SJSA1 (cell line): ENCODE measurements around the gene RNF224. TPM values are rescaled to one million over a fixed set of nuclear protein-coding genes. Genes with fewer than 3 reads are reported as not detected.

Experiments used
- DNase-seq, 2 experiments: peaks; one replicate each; pipeline ENCODE4 v3.0.0-alpha.2; 2015 to 2020; ENCODE audit warnings: low spot score in 2 of 2, low read depth in 1 of 2
- H3K27ac ChIP-seq: fragments of 250-450 bp; sonication (Bioruptor Pico); 2 replicates; pipeline ENCODE4 v1.5.1; 2020; ENCODE audit warnings: mild to moderate bottlenecking, moderate library complexity
- H3K27me3 ChIP-seq: fragments of 250-450 bp; sonication (Bioruptor Pico); replicated peaks from 2 replicates; pipeline ENCODE4 v1.5.1; 2020; ENCODE audit warnings: mild to moderate bottlenecking, moderate library complexity
- H3K36me3 ChIP-seq: fragments of 250-450 bp; sonication (Bioruptor Pico); 2 replicates; pipeline ENCODE4 v1.5.1; 2020; ENCODE audit warnings: mild to moderate bottlenecking
- H3K4me1 ChIP-seq: fragments of 250-450 bp; sonication (Bioruptor Pico); replicated peaks from 2 replicates; pipeline ENCODE4 v1.6.1; 2021; ENCODE audit warnings: mild to moderate bottlenecking
- H3K4me3 ChIP-seq: fragments of 250-450 bp; sonication (Bioruptor Pico); 2 replicates; pipeline ENCODE4 v1.5.1; 2020; ENCODE audit warnings: mild to moderate bottlenecking
- H3K9me3 ChIP-seq: fragments of 250-450 bp; sonication (Bioruptor Pico); replicated peaks from 2 replicates; pipeline ENCODE4 v1.5.1; 2020; ENCODE audit warnings: mild to moderate bottlenecking
- total RNA-seq: library from RNA; depleted of rRNA; stranded (reverse); fragments of >200 nt; shearing (Covaris generic); gene quantifications from 2 replicates; pipeline ENCODE4 v1.2.3, GENCODE V29; 2014

RNF224 gene
- total RNA-seq, 1 experiment from 2014 or later, result not detected

GRCh38 chr9:137223078-137223970, 4.0 kb upstream of the RNF224 start:
- H3K27ac ChIP-seq, result peak overlapping the region; percentile 50
- peak; percentile 88 to 98 for DNase-seq
- H3K9me3 ChIP-seq, result no peaks in the 10 kb centered on the region
- H3K4me1 ChIP-seq, result peaks cover 27% of the 10 kb centered on the region
- H3K36me3 ChIP-seq, result peaks cover 10% of the 10 kb centered on the region
- H3K27me3 ChIP-seq, result no peaks in the 10 kb centered on the region; the same call in 1 of the 2 replicates
- H3K4me3 ChIP-seq, result peak overlapping the region; percentile 82

GRCh38 chr9:137224830-137225694, 2.2 kb upstream of the RNF224 start, which contains the start of gene CYSRT1:
CYSRT1 (plus strand) TSS chr9:137225174; CDS start chr9:137225622, 448 bp downstream.
- Histone ChIP-seq H3K36me3 (peaks cover 3% of the 10 kb centered on the region; the same call in 1 of the 2 replicates), H3K27ac (no peak within 1 kb of the TSS), H3K27me3 (peaks cover 3% of the 10 kb centered on the region; the same call in 1 of the 2 replicates), H3K9me3 (no peaks in the 10 kb centered on the region), H3K4me3 (peak within 1 kb of the TSS; percentile 82), H3K4me1 (peaks cover 19% of the 10 kb centered on the region)
- no peak for DNase-seq

- Histone ChIP-seq H3K4me3 (no peak overlapping the region), H3K4me1 (peaks cover 19% of the 10 kb centered on the region), H3K9me3 (no peaks in the 10 kb centered on the region), H3K27ac (no peak overlapping the region), H3K36me3 (peaks cover 3% of the 10 kb centered on the region; the same call in 1 of the 2 replicates), H3K27me3 (peaks cover 11% of the 10 kb centered on the region; the same call in 1 of the 2 replicates)
- no peak for DNase-seq
These were observed 1.5 kb upstream of the RNF224 start for GRCh38 chr9:137225699-137226331.

- DNase-seq, result no peak
- no peak overlapping the region for H3K4me3 ChIP-seq
- peaks cover 3% of the 10 kb centered on the region; the same call in 1 of the 2 replicates for H3K36me3 ChIP-seq
- no peak overlapping the region for H3K27ac ChIP-seq
- peaks cover 19% of the 10 kb centered on the region for H3K4me1 ChIP-seq
- H3K27me3 ChIP-seq, result peaks cover 13% of the 10 kb centered on the region; the same call in 1 of the 2 replicates
- no peaks in the 10 kb centered on the region for H3K9me3 ChIP-seq
These were observed 806 bp upstream of the RNF224 start for GRCh38 chr9:137226338-137227053.

- no peak overlapping the region for H3K27ac ChIP-seq
- no peaks in the 10 kb centered on the region for H3K9me3 ChIP-seq
- no peak overlapping the region for H3K4me3 ChIP-seq
- H3K36me3 ChIP-seq, result peaks cover 3% of the 10 kb centered on the region; the same call in 1 of the 2 replicates
- no peak for DNase-seq
- H3K4me1 ChIP-seq, result peaks cover 14% of the 10 kb centered on the region
- H3K27me3 ChIP-seq, result peaks cover 28% of the 10 kb centered on the region
These were observed 677 bp downstream of the RNF224 start for GRCh38 chr9:137227853-137228505.

- H3K9me3 ChIP-seq, result no peaks in the 10 kb centered on the region
- H3K4me1 ChIP-seq, result peaks cover 12% of the 10 kb centered on the region
- H3K4me3 ChIP-seq, result no peak overlapping the region
- DNase-seq, result no peak
- peaks cover 2% of the 10 kb centered on the region; the same call in 1 of the 2 replicates for H3K36me3 ChIP-seq
- H3K27me3 ChIP-seq, result peaks cover 32% of the 10 kb centered on the region
- no peak overlapping the region for H3K27ac ChIP-seq
These were observed 1.2 kb downstream of the RNF224 start for GRCh38 chr9:137228506-137228967.

GRCh38 chr9:137228968-137229896, 1.9 kb downstream of the RNF224 start:
- DNase-seq, result no peak
- H3K9me3 ChIP-seq, result no peaks in the 10 kb centered on the region
- peaks cover 6% of the 10 kb centered on the region for H3K4me1 ChIP-seq
- H3K36me3 ChIP-seq, result no peaks in the 10 kb centered on the region
- H3K27ac ChIP-seq, result no peak overlapping the region
- peaks cover 35% of the 10 kb centered on the region for H3K27me3 ChIP-seq
- no peak overlapping the region for H3K4me3 ChIP-seq

- Histone ChIP-seq H3K4me3 (no peak overlapping the region), H3K9me3 (no peaks in the 10 kb centered on the region), H3K4me1 (peaks cover 5% of the 10 kb centered on the region), H3K27ac (no peak overlapping the region), H3K27me3 (peaks cover 39% of the 10 kb centered on the region), H3K36me3 (no peaks in the 10 kb centered on the region)
- DNase-seq, result no peak
These were observed 2.8 kb downstream of the RNF224 start for GRCh38 chr9:137229903-137230704.

- peaks cover 39% of the 10 kb centered on the region for H3K27me3 ChIP-seq
- no peaks in the 10 kb centered on the region for H3K9me3 ChIP-seq
- H3K4me1 ChIP-seq, result peaks cover 5% of the 10 kb centered on the region
- no peak within 1 kb of the TSS for H3K27ac ChIP-seq
- no peaks in the 10 kb centered on the region for H3K36me3 ChIP-seq
- DNase-seq, result no peak
- H3K4me3 ChIP-seq, result no peak within 1 kb of the TSS
These were observed 3.5 kb downstream of the RNF224 start, which contains the start of gene SLC34A3 for GRCh38 chr9:137230705-137231371. SLC34A3 (plus strand) TSS chr9:137230901; CDS start chr9:137231703, 802 bp downstream.

GRCh38 chr9:137231372-137232039, 4.2 kb downstream of the RNF224 start:
- H3K27ac ChIP-seq, result no peak overlapping the region
- peaks cover 39% of the 10 kb centered on the region for H3K27me3 ChIP-seq
- peaks cover 8% of the 10 kb centered on the region for H3K4me1 ChIP-seq
- H3K9me3 ChIP-seq, result no peaks in the 10 kb centered on the region
- no peak for DNase-seq
- H3K4me3 ChIP-seq, result no peak overlapping the region
- H3K36me3 ChIP-seq, result no peaks in the 10 kb centered on the region
